Suppressor macrophage (primary cell): Measurements from ENCODE around the gene NSG2.
"Not testable (repeated sequence)": the region's sequence is repeated elsewhere in the genome, so short reads cannot be mapped to it uniquely, and the experiment has no call there.

Experiments used
- DNase-seq, 4 experiments: peaks; one replicate each; pipeline ENCODE4 v3.0.0-alpha.2; 2020 to 2022

Gene NSG2

GRCh38 chr5:174106997-174107655 lies 61.6 kb downstream of the NSG2 start:
- DNase-seq = no peak

GRCh38 chr5:174108745-174109144 lies 63.2 kb downstream of the NSG2 start:
- no peak for DNase-seq

GRCh38 chr5:174109698-174110260 lies 64.3 kb downstream of the NSG2 start:
- DNase-seq = no peak

DNA sequence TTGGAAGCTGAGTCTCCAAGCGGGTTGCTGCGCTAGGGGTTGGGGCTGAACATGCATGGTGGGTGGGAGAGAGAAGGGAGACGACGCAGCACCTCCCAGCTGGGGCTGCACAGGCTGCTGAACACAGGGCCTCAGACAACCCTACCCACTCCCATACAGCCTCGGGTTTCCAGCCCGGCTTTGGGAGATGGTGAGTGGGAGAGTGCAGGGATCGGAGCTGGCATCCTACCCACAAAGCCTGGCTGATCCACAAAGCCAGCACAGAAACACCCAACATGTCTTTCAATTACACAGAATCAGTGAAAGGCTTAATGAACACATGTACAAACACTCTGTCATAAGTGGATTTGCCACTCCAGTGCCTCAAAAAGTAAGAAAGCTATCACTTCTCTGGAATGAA lies 64.8 kb downstream of the NSG2 start:
- no peak for DNase-seq

GRCh38 chr5:174111287-174111973 lies 65.9 kb downstream of the NSG2 start:
- DNase-seq = no peak

DNA sequence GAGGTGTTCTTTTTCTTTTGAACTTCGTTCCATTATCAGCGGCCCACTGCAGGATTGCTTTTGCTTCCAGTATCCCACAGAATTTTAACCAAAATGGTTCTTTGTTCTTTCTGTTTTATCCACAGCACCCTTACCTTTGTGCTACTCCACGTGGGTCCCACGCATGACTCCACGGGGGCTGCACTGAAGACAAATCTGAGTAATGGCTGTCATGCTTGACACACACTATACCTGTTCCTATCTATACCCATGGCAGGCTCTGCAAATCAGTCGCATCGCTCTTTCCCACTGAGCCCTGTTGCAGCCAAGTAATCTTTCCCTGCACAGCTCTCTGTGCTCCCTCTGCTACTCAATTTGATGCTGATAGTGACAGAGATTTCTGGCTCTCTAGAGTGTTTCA lies 69.7 kb downstream of the NSG2 start:
- no peak for DNase-seq

DNA sequence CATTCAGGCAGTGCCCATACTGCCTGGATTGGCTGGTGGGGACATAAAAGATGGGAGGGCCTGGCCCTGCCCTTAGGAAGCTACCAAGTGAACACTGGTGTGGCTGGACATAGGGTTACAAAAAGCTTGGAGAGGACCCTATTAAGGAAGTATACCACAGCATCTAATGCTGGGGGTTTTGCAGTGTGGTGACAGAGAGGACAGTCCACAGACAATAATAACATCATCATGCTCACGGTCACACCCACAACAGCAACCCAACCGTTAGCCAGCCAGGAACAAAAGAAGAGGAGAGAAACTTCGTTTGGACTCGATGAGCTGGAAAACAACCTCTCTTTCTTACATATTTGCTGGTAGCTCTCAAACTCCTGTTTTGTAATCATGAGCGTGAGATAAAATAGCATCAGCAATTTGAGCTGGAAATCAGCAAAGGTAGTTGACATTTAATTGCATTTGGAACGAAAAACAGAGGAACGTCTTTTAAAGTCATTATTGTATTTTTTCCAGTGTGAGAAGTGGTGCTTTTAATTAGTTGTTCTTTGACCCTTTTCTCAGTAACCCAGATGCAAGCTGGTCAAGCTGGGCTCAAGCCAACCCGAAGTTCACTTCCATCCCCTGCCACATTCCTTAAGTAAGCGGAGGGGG lies 73.4 kb downstream of the NSG2 start:
- no peak for DNase-seq

DNA sequence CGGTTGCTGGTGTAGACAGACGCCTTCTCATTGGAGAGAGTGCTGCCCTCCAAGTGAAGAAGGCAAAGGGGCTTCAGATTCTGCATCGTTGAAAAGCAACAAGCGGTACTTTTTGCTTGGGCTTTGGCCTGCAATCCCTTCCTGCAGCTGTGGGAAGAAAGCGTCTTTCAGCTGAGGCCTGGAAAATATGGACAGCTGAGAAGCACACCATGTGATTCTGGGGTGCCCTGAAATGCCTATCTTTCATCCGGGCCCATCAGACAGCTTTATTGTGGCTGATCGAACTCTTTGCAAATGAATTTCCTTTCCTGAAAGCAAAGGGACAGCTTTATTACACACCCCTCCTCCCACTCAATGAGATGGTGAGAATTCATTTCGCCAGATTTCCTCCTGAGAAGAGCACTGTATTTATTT lies 74.0 kb downstream of the NSG2 start:
- DNase-seq = no peak

DNA sequence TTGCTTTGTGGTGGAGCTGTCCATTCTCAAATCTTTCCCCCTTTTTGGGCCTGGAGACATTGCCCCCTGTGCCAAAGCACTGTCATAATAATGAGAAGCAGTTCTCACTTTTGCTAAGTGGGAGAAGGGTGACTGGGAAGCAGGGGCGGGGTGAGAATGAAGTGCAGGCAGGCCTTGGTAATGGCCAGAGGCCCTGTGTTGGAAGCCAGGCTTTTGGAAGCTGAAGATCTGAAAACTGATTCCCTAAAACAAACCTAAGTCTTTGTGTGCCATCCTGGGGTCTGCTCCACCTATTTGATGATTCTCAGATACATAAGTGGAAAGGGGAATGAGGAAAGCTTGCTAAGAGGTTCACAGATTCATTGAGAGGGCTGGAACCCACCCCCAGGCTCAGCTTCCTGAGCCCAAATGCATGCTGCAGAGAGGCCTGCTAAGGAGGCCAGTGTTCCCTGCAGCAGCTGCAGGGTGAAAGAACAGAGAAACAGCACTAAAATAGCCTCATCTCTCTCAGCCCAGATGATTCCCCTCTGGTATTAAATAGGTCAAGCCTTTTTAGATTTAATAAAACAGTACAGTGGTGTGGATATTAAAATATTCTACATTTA lies 75.0 kb downstream of the NSG2 start:
- no peak for DNase-seq

DNA sequence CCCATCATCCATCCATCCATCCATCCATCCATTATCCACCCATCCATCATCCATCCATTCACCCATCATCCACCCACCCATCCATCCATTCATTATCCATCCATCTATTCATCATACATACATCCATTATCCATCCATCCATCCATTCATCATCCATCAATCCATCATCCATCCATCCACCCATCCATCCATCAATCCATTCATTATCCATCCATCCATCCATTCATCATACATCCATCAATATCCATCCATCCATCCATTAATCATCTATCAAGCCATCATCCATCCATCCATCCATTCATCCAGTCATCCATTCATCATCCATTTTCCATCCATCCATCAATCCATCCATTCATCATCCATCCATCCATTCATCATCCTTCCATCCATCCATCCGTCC lies 89.0 kb downstream of the NSG2 start:
- DNase-seq = no peak

GRCh38 chr5:174139623-174140022 lies 94.1 kb downstream of the NSG2 start:
- DNase-seq = no peak

DNA sequence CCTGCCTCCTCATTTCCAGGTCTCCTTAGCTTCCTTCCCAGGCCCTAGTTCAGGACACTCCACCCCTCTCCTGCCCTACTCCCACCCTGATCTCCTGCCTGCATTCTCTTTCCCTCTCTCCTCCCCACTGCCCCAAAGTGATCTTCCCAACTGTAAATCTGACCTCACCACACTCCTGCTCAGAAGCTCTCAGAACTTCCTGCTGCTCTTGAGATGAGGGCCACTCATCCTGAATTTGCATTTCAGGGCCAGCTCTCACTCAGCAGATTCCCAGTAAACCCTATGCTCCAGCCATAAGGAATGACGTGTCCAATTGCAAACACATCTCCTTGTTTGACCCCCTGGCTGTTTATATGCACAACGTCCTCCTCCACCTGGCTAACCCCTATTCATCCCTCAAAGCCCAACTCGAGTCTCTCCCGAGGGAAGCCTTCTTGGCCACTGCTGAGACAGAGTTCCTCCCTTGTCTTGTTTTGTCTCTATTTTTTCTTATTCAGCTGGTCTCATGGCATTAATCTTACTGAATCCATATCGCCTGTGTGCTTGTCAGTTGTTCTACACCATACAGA lies 95.0 kb downstream of the NSG2 start:
- DNase-seq = no peak

DNA sequence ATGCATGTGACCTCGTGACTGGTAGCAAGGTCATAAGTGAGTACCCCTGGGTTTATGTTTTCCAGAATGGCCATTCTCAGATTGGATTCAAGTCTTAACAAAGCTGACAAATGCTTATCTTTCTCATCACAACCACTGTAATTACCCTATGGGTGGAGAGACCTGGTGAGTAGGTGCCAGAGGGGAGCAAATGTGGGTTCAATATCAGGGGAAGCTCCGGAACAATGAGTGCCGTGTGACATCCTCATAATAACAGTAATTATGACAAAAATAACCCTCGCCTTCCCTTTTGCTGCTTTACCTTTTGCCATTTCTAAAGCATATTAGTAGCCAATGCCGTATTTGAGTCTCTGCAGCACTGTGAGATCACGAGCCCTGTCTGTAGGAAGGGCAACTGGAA lies 95.9 kb downstream of the NSG2 start:
- DNase-seq = no peak

- no peak for DNase-seq
Measured at GRCh38 chr5:174145091-174145490, 99.6 kb downstream of the NSG2 start.

DNA sequence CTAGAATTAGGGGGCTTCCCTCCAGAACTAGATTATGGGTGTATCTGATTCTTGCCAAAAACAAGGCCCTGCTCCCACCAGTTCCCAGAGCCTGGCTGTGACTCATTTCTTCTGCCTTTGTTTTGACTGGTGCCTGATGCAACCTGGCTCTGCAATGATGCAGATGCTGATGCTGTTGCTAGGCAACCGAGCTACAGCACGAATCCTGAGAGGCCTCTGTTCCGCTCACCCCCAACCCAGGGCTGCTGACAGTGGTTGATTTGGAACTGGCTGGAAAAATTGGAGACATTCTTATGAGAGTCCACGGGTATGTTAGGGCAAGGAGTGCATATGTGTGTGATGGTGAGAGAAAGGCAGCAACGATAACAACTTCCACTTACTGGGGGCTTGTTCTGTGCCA lies 100.3 kb downstream of the NSG2 start:
- DNase-seq = no peak

DNA sequence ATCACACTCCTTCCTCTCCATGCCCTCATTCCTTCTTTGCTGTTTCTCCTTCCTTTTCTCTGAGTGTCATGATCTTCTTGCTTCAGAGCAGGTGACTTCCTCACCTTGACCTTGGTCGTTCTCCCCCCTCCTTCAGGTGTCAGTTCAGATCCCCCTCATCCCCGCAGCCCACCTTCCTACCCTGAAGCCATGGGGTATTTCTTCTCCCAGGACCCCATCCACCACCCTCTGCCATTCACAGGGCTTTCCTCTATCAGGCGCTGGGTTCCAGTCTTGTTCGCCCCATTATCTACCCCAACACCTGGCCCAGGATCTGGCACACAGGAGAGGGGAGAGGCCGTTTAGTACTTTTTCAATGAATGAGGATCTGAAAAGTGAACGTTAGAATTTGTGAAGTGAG lies 101.0 kb downstream of the NSG2 start:
- DNase-seq = no peak

DNA sequence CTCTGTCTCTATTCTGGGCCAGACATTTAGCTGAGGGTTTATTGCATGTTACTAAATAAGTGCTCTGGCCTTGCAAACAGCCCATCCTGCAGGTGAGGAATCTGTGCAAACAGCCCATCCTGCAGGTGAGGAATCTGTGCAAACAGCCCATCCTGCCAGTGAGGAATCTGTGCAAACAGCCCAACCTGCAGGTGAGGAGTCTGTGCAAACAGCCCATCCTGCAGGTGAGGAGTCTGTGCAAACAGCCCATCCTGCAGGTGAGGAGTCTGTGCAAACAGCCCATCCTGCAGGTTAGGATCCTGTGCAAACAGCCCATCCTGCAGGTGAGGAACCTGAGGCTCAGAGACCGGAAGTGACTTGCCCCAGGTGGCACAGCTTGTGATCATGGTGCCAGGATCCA lies 101.5 kb downstream of the NSG2 start:
- not testable (repeated sequence) for DNase-seq

DNA sequence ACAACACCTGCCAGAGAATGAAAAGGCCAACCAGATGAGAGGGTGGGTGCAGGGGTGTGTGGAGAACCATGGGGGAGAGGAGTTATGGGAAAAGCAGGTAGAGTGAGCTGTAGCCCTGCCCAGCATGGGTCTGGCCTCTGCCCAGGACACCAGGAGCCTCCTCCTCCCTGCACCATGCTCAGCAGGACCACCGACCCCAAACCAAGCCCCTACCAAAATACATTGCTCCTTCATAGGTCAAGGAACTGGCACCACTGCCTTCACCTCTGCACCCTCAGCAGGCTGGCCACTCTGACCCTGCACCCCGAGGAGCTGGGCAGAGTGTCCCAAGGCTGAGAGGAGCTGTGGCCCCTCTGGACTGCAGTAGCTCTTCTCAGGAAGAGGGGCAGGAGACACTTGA lies 102.0 kb downstream of the NSG2 start:
- no peak for DNase-seq

GRCh38 chr5:174148721-174149120 lies 103.2 kb downstream of the NSG2 start:
- DNase-seq = no peak

- DNase-seq = no peak
Measured at GRCh38 chr5:174149426-174149825, 103.9 kb downstream of the NSG2 start.

DNA sequence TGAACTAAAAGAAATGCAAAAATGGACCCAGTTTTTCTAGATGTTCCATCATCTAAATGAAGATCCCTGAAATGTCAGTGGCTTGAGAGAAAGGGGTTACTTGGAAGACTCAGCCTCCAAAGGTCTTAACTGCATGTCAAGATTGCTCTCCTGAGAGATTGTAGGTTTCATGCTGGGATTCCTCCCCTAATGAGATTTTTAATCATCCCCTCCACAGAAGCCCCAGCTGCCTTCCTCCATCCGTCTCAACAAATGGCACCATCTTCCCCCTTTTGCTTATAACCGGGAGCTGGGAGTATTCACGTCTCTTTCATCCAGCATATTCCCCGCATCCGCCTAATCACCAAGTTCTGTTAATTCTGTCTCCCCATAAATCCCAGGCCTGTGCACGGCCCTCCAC lies 104.5 kb downstream of the NSG2 start:
- DNase-seq = no peak

- no peak for DNase-seq
Measured at GRCh38 chr5:174151599-174152181, 106.2 kb downstream of the NSG2 start.

GRCh38 chr5:174154559-174154958 lies 109.1 kb downstream of the NSG2 start:
- DNase-seq = no peak
